Activated CD4-positive, CD25-positive, alpha-beta regulatory T cell (primary cell): ENCODE results near the gene CALN1.
"Not testable (repeated sequence)": the region's sequence is repeated elsewhere in the genome, so short reads cannot be mapped to it uniquely, and the experiment has no call there.

Experiments
- DNase-seq, 4 experiments: peaks; one replicate each; lab custom pipeline; 2025; lab: John Stamatoyannopoulos, UW

CALN1 gene

DNA sequence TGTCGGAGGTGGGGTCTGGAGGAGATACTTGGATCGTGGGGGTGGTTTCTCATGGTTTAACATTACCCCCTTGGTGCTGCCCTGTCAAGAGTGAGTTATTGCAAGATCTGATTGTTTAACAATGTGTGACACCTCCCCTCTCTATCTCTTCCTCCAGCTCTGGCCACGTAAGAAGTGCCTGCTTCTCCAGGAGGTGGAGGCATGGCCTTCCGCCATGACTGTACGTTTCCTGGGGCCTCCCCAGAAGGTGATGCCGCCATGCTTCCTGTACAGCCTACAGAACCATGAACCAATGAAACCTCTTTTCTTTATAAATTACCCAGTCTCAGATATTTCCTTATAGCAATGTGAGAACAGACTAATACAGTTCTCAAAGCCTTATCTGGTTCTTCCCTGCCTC, 547.0 kb downstream of the CALN1 start:
- no peak for DNase-seq

DNA sequence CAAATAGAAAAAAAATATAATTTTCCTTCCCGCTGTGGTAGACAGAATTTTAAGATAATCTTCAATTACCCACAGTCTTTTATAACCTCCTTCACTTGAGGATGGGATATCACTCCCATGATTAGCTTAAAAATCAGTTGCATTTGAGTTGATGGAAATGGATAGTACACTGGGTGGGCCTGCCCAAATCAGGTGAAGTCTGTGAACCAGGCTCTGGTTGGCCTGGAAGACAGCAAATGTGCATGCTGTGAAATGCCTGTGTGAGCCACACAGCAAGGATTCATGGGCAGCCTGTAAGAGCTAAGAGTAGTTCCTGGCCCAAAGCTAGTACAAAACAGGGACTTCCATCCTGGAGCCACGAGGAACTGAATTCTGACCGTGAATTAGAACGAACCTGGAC, 548.0 kb downstream of the CALN1 start:
- no peak for DNase-seq

DNA sequence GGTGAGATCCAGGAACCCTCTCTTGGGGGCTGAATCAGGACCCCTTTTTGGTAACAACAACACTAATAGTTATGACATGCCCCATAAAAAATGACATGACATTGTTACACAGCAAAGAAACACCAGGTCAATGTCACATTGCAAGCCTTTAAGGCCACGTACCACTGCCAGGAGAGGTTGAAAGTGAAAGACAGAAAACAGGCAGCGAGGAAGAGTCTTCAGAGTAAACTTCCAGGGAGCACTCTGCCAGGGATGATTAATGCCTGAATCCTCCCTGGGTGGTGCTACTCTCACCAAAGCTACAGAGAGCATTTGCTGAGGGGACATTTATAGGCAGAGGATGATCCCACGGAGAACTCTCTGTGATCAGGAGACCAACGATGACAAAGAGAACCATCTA, 551.6 kb downstream of the CALN1 start:
- DNase-seq = no peak

DNA sequence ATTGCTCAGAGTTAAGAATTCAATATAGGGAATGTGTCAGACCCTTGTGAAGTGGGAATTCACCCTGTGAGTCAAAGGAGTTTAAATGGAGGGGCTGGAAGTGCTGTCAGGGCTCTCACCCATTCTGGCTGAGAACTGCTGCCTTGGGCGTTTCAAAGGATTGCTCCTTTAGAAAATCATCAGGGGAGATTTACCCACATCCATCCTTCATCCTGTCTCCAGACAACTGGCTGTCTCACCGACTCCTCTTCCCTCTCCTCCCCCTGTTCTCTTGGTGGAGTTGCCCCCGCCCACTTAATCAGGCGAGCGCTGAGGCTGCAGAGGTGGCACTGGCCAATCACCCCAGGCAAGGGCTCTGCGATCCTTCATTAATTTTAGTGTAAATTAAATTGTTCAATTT, 554.8 kb downstream of the CALN1 start:
- DNase-seq = no peak

DNA sequence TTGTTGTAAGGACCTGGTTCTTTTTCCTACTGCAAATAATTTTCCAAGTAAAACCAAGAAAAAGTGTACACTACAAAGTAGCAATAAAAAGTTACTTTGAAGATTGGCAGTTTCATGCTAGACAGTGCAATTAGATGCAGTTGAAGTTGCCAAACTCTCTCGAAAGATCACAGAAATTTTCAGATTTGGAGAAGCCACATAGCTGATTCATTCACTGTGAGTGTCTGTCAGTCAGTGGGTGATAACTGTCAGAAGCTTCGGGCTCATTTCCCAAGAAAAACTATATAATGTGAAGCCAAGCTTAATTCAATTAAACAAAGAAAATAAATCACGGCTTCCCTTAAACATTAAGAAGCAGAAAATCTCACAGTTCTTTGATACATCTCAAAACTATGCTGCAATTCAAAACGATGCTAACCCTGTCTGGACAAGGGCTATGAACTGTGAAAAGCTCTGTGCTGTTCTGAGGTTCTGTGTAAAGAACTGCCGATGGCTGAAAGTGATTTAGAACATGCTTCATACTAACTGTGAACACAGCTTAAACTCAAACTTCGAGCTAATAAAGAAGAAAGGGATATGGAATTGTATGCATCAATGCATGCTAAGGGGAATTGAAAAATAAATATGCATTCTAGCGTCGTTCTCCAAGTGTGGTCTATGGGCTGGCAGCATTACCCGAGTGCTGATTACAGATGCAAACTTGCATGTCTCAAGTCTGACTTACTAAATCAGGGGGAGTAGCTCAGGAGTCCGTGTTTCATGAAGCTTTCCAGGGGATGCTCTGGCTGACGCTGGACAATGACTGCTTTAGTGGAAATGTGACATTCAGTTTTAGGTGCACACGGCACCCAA, 557.4 kb downstream of the CALN1 start:
- DNase-seq = no peak

DNA sequence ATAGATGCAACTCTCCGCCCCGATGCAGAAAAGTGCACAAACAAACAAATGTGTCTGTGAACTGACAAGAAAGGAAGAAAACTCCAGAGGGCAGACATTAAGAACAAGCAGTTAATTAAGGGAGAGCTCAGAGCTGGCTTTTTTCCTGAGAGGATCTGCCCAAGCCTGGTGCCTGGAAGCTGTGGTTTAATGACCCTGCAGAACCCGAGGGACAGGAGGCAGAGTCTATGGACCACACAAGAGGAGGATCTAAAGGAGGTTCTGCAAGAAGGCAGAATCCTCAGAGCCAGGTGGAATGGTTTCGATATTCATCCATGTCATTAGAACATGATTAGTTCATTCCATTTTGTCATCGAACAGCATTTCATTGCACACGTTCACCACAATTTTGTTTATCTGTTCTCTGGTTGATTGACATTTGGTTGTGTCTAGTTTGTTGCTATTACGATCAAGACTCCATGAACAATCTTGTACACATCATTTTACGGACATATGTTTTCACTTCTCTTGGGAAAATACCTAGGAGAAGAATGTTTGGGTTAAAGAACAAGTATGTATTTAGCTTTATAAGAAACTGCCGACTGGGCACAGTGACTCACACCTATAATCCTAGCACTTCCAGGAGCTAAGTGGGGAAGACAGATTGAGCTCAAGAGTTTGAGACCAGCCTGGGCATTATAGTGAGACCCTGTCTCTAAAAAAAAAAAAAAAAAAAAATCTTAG, 560.2 kb downstream of the CALN1 start:
- no peak for DNase-seq

DNA sequence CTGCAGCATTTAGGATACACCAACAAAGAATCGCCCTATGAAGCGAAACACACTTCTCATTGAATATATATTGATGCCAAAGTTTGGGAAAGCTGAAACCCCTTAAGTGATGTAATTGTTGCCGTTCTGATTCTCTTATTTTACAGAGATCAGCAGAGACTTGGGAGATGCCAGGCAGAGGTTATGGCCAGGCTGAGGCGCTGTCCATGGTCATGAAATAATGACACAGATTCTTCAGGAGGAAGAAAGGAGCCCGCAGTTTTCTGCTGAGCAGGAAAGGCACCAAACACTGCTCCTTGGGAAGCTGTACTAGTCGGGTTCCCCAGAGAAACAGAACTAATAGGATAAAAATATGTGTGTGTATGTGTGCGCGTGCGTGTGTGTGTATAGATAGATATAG, 566.0 kb downstream of the CALN1 start:
- DNase-seq = no peak

DNA sequence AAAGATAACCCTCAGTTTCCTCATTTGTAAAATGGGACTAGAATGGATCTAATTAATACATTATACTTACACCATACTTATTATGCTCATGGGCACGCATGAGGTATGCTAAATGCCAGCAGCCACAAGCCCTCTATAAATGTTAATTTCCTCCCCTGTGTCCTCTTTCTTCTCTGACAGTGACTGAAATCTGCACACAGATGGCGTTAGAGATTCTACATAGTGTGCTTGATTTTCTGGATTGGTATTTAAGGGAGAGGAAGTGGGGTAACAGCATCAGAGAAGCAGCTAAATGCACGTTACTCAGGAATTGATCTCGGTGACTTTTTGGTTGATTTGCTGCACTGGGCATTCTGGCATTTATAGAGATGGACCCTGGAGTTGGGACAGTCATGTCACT, 568.5 kb downstream of the CALN1 start:
- no peak for DNase-seq

DNA sequence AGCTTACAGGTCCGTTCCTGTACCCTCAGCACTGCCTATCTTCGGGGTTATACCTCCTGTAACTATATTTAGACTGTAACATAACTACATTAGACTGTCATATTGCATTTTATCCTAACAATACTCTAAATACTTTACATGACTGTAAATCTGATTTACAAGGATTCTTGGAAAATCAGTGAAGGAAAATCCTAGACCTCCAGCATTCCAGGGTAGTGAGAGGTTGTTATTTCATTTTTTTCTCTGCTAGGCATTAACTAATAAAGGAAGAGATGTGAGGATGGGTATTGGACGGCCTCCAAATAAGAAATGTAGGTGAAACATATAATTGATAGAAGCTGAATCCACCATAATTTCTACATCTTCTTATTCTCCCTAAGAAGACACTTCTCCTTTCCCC, 569.4 kb downstream of the CALN1 start:
- no peak for DNase-seq

DNA sequence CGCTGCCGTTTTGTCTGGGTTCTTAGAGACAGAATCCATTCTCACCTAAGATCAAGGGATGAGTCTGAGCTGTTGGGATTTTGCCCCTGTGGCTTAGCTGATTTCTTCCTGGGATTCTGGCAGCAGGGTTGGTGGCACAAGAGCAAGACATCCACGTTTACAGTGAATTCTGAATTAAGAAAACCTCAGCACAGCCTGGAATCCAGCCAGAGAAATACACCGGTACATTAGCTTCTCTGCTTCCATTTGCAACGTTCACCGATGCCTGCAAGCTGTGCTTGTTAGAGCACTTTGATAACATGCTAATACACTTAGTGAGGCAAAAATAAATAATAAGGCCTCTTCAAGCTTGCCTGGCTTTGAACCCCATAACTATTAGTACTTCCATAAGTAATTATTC, 569.8 kb downstream of the CALN1 start:
- no peak for DNase-seq

DNA sequence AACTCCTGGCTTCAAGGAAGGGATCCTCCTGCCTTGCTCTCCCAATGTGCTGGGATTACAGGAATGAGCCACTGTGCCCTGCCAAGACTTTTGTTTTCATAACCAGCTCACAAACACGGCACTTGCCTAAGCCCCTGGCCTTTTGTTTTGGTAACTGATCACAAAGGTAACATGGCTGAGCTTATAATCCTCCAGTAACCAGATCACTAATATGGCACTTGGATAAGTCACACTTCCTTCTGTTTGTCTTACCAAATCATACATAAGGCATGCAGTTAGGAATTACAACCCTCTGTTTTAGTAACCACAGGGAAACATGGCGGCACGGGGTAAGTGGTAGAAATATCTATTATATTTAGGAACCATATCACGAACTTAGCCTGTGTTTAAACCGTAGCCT, 577.1 kb downstream of the CALN1 start:
- no peak for DNase-seq

DNA sequence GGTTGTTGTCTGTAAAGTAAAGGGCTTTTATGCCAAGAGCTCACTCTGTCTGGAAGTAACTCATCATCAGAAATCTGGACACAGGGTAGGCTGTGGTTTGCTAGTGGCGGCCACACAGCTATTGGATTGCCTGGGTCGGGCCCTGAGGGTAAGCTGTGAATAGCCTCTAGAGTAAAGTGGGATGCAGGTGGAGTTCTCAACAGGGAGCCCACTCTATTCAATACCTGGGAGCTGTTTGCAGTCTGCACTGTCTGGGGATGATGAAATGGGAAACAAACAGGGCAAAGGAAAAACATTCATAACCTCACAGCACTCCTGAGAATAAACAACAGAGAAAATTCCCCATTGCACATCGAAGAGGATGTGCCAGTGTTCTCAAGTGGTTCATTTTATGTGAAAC, 582.6 kb downstream of the CALN1 start:
- no peak for DNase-seq

DNA sequence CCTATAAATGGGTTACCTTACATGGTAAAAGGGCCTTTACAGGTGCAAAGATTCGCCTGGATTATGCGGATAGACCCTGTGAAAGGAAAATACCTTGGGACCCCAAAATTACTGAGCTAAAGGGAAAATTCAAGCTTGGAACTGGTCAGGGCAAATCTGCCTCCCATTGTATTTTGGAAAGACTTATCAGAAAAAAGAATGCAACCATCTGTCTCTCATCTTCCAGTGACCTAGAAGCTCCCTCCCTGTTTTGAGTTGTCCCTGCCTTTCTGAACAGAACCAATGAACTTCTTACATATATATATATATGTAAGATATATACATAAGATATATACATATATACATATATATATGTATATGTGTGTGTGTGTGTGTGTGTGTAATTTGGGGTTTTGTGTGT, 583.8 kb downstream of the CALN1 start:
- no peak for DNase-seq

DNA sequence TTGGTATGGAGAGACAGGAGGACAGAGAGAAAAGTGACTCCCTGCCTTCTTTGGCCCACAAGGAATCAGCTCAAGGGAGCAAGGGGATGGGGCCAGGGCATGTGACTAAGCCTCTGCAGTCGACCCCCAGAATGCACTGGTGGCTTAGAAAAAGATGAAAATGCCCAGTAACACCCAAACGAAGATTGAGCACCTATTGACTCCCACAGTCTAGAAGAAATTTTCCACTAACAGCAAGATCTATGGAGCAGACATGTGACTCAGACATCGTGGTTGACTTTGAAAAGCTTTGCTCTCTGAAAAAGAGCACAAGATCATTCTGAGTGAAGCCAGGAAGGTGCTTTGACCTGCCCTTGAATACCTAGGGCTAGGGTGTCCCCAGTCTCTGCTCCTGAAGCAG, 586.0 kb downstream of the CALN1 start:
- DNase-seq = no peak

DNA sequence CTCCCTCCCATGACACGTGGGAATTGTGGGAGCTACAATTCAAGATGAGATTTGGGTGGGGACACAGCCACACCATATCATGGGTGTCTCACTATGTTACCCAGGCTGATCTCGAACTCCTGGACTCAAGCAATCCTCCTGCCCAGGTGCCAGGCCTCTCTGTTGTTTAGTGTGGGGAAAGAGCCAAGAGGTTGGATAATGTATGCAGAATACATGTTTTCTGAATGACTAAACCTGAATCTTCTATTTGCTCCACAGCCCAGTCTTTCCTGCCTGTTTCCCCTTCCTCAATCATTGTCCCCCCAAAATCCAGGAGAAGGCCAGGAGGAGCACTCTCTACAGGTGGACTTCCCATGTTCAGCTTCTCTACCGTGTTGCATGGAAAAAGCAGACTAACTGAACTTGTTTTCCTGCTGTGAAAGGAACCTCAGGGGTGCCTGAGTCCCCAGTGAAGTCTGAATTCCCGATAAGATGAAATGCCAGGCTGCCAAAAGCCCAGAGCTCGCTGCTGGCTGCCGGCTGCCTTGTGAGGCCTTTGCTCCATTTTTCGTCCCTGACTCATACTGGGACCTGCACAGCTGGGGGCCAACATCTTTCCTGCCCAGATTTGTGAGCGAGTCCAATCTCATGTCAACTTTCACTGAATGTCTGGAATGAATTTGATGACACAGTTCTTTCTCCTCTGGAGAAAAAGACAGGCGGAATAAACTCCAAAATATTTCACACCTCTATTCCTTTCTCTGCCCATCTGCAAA, 588.0 kb downstream of the CALN1 start:
- no peak for DNase-seq

DNA sequence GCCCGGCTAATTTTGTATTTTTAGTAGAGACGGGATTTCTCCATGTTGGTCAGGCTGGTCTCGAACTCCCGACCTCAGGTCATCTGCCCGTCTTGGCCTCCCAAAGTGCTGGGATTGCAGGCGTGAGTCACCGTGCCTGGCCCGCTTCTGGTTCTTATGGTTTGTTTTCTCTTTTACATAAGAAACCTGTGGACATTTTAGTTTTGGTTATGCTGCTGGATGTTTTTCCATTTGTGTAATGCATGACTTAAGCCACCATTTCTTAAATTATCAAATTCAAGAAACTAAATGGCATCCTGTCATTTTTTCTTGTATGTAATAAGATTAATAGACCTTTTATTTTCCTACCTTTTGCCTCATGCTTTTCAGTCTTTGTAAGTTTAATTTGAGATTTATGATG, 589.7 kb downstream of the CALN1 start:
- DNase-seq = not testable (repeated sequence)

DNA sequence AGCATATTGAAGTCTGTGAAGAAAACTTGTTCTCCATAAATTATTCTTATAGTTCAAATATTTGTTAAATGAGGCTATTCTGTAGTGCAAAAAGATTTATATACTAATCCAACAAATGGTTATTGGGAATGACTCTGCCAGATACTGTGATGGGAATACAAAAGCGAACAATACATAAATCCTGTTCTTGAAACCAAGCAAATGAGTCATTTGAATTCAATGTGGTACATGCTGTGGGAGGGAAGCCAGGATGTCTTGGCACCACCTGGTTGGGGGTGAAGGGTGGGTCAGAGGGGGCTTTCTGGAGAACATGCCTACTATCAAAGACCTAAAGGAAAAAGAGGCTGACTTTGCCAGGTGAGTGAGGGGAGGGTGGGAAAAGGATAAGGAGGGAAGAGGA, 594.2 kb downstream of the CALN1 start:
- DNase-seq = no peak

DNA sequence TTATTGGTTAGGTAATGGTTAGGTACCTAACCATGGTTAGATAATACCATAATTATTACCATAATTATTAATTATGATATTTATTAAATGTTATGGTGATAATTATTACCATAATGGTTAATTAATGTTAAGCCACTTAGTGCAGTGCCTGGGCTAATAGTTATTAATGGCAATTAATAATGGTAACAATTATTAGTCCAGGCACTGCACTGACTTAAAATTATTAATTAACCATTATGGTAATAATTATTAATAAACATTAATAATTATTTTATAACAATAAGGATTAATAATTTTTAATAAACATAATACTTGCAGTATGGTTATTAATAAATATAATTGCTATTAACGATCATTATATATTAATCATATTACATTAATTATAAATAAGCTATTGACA, 604.0 kb downstream of the CALN1 start:
- DNase-seq = no peak

DNA sequence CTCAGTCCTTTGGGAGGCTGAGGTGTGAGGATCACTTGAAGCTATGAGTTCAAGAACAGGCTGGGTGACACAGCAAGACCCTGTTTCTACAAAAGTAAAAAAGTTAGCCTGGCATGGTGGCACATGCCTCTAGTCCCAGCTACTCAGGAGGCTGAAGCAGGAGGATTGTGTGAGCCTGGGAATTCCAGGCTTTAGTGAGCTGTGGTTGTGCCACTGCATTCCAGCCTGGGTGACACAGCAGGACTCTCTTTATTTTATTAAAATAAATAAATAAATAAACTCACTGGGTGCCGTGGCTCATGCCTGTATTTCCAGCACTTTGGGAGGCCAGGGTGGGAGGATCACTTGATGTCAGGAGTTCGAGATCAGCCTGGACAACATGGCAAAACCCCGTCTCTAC, 607.9 kb downstream of the CALN1 start:
- DNase-seq = no peak

DNA sequence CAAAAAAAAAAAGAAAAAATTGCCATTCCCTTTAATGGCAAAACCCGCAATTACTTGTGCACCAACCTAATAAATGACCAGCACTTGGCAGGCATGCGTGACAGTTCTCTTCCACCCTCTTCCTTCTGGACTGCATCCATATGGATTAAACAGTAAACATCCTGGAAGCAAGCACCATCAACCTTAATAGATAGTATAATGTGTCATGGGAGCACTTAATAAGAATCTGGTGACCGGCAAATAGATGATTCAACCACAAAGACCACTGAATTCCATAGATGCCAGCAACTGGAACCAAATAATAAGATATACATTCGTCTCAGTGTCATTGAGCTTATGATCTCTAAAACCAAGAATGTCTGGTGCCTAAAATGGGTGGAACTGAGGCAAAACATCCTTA, 610.2 kb downstream of the CALN1 start:
- no peak for DNase-seq

DNA sequence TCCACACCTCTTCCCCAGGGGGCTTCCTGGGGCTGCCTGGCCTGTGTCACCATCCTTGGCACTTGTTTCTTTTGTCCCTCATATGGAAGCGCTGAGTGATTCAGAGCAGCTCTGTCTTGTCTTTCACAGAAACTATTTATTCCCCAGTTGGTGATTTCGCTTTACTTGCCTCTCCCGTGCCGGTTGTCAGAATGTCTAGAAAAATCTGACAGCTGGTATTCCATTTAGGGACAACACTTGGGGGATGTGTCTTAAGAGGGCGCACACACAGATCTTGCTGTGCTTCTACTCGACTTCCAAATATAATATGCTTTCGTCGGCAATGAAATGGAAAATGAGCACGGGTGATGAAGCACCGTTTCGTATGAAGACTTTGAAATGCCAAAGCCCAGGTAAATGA, 611.8 kb downstream of the CALN1 start:
- DNase-seq = no peak

DNA sequence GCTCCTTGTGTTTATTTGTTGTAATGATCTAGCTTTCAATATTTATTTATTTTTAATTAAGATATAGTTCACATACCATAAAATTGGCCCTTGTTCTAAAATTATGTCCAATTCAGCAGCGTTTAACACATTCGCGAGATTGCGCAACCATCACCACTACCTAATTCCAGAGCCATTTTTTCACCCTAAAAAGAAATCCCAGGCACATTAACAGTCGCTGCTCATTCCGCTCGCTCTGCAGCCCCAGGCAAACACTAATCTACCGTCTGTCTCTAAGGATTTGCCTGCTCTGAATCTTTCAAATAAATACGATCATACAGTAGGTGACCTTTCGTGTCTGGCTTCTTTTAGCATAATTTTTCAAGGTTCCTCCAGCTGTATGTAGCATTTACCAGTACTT, 616.7 kb downstream of the CALN1 start:
- DNase-seq = no peak

DNA sequence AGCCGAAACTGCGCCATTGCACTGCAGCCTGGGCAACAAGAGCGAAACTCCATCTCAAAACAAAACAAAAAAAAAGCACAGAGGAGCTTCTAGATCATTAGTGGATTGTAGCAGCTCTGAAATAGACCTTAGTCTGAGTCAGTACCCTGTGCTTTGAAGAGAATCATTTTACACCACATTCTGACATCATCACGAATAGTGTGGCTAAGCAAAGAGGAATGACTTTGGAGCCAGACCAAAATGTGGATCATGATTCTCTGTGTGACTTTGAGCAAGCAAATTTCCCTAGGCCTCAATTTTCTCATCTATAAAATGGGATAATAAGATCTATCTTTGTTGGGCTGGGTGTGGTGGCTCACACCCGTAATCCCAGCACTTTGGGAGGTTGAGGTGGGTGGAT, 618.9 kb downstream of the CALN1 start:
- no peak for DNase-seq
